ENCODE data around the gene COL2A1. TPM values are rescaled to one million over a fixed set of nuclear protein-coding genes. Genes with fewer than 3 reads are reported as not detected.

Gene COL2A1
- total RNA-seq, 1 experiment from 2014 or later = 10.8 TPM

DNA sequence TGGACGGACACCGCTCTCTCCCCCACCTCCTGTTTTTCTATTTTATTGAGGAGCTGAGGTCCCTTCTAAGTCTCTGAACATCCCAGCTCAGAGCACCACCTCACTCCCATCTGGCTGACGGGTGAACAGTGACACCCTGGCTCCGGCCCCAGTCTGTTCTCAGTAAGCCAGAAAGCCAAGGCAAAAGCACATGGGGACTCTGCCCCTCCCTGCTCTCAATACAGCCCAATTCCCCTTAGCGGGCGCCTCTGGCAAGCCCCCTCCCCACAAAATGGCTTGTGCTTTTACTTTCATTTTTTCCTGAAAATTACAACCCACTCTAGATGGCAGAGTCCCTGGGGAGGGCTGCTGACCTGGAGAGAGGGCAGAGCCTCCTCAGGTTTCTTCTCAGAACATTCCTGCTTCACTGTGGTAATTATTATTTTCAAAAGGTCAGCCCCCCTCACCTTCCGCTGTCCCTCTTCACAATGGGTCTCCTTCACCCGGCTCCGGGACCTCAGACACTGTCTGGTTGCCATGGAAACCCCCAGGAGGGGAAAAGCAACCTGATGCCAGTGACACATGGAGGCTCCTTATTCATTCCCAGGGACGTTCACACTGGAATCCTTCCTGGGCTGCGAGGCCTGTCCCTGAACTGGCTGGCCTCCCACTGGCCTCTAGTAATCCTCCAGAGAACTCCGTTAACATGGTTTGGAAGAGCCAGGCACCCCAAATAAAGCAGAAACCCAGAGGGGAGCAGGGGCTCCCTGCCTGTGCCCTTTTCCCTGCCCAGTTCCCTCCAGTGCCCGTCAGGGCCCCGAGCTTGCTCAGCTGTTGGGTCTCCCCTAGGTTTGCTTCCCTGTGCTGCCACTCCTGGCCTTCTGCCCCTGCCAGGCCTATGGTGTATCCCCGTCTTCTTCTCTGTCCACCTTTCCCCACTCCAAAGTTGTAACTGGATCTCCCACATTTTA is 15.9 kb downstream of the COL2A1 start:
- no peak overlapping the region; a peak in 1 of 5 replicates for H3K4me3 Mint-ChIP-seq
- H2BK15ac ChIP-seq (ENCODE audit: low read depth, low read length) = no peak overlapping the region
- TF ChIP-seq, protein P1, sequence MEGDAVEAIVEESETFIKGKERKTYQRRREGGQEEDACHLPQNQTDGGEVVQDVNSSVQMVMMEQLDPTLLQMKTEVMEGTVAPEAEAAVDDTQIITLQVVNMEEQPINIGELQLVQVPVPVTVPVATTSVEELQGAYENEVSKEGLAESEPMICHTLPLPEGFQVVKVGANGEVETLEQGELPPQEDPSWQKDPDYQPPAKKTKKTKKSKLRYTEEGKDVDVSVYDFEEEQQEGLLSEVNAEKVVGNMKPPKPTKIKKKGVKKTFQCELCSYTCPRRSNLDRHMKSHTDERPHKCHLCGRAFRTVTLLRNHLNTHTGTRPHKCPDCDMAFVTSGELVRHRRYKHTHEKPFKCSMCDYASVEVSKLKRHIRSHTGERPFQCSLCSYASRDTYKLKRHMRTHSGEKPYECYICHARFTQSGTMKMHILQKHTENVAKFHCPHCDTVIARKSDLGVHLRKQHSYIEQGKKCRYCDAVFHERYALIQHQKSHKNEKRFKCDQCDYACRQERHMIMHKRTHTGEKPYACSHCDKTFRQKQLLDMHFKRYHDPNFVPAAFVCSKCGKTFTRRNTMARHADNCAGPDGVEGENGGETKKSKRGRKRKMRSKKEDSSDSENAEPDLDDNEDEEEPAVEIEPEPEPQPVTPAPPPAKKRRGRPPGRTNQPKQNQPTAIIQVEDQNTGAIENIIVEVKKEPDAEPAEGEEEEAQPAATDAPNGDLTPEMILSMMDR (conservative IDR thresholded peaks at IDR 0.05) = no peak
- no peaks in the 10 kb centered on the region for H3K4me1 ChIP-seq (ENCODE audit: insufficient read depth, low read length)
- no peaks in the 10 kb centered on the region for H3K9me3 ChIP-seq (ENCODE audit: control insufficient read depth, low read depth, low read length)
- H4K5ac ChIP-seq (ENCODE audit: insufficient read length, low read depth, low read length) = no peak overlapping the region
- no peaks in the 10 kb centered on the region for H3K79me1 ChIP-seq (ENCODE audit: insufficient read depth, low read depth, low read length, poor library complexity, severe bottlenecking)
- no peak overlapping the region for H3K56ac ChIP-seq (ENCODE audit: insufficient read length, low read depth, low read length)
- H3K27me3 ChIP-seq (ENCODE audit: insufficient read depth, low read length) = no peaks in the 10 kb centered on the region; the same call in 1 of the 2 replicates
- peaks cover 90% of the 10 kb centered on the region for H3K27me3 Mint-ChIP-seq (ENCODE audit: low read depth)
- DNase-seq = peak; percentile 63
- no peaks in the 10 kb centered on the region for H4K20me1 ChIP-seq (ENCODE audit: control insufficient read depth, insufficient read depth, insufficient read length)
- no peak overlapping the region for H3K23ac ChIP-seq (ENCODE audit: insufficient read length, low read depth, low read length)
- H3K36me3 Mint-ChIP-seq (ENCODE audit: insufficient read depth in 1 of 3, low read depth in 3 of 3) = peaks cover 0 to 1% (median 0%) of the 10 kb centered on the region in 3 experiments; a peak in 1 of 7 replicates
- no peak overlapping the region for H2BK120ac ChIP-seq (ENCODE audit: low read depth, low read length, poor library complexity, severe bottlenecking)
- no peak overlapping the region for H4K91ac ChIP-seq (ENCODE audit: insufficient read length, low read depth, low read length)
- no peak overlapping the region for H3K9ac ChIP-seq (ENCODE audit: extremely low read depth, insufficient read length, low read length)
- H3K18ac ChIP-seq (ENCODE audit: insufficient read length, low read depth, low read length) = no peak overlapping the region
- H3K23me2 ChIP-seq (ENCODE audit: insufficient read length, low read depth, low read length, poor library complexity, severe bottlenecking) = no peaks in the 10 kb centered on the region
- no peak overlapping the region for H2AK5ac ChIP-seq (ENCODE audit: insufficient read length, low read length)
- no peak overlapping the region for H3T11ph ChIP-seq (ENCODE audit: low read length)
- H3K79me2 ChIP-seq (ENCODE audit: insufficient read depth, low read length) = no peaks in the 10 kb centered on the region
- H3K4ac ChIP-seq (ENCODE audit: low read depth, low read length) = no peak overlapping the region
- no peak overlapping the region for H2BK20ac ChIP-seq (ENCODE audit: low read depth, low read length, poor library complexity, severe bottlenecking)
- no CpG with 5 or more reads among the region's 15 CpGs for WGBS (ENCODE audit: extremely low coverage, insufficient read length, low lambda C conversion rate)
- H4K8ac ChIP-seq (replicated peaks; ENCODE audit: insufficient read length, low read depth, low read length) = no peak overlapping the region
- H2BK12ac ChIP-seq (ENCODE audit: insufficient read length, low read depth, low read length) = no peak overlapping the region
- H3K14ac ChIP-seq (ENCODE audit: insufficient read depth, low read length) = peak overlapping the region; percentile 66
- H3K9me3 Mint-ChIP-seq = peaks cover 0 to 3% of the 10 kb centered on the region in 2 experiments; a peak in 1 of 5 replicates
- no peak overlapping the region for H2AFZ ChIP-seq (ENCODE audit: low read length)
- no peak overlapping the region for H2BK5ac ChIP-seq (ENCODE audit: insufficient read length, low read length)
- no peak overlapping the region; a peak in 1 of 7 replicates for H3K27ac Mint-ChIP-seq
- no peak overlapping the region for H3K27ac ChIP-seq (ENCODE audit: insufficient read length, low read depth, low read length)
- no peak overlapping the region for H3K4me2 ChIP-seq (ENCODE audit: insufficient read depth, insufficient read length, low read length)
- H3K4me1 Mint-ChIP-seq = peaks cover 13 to 18% of the 10 kb centered on the region in 2 experiments

Data from H9 (cell line).